ENCODE measurements around the gene CASP2. TPM values are rescaled to one million over a fixed set of nuclear protein-coding genes. Genes with fewer than 3 reads are reported as not detected.

The CASP2 gene
- total RNA-seq, 2 donors from 2014 or later, result 5.2 to 7.6 TPM

DNA sequence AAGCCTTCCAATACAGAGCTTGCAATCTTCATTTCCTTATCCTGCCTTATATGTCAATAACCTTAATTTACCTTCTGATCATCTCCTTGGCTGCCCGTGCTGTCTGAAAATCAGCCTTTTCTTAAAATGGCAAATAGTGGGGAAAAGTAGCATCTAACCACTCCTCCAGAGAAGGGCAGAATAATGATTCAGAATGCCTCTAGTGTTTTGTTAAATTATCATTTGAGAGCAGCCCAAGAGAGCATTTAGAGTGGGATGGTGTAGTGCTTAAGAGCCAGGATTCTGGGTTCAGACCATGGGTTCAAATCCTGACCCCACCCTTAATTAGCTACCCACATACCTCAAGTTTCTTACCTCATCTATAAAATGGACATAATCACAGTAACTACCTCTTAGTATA lies 8.0 kb upstream of the CASP2 start:
- no peak for DNase-seq (ENCODE audit: low spot score)
- H3K4me3 ChIP-seq, result peak overlapping the region in 1 of 2 donors; percentile 9
- H3K4me1 ChIP-seq, result peaks cover 0 to 25% of the 10 kb centered on the region in 2 donors
- TF ChIP-seq CTCF (IDR thresholded peaks at IDR 0.05), result no peak
- no peaks in the 10 kb centered on the region for H3K36me3 ChIP-seq
- no peaks in the 10 kb centered on the region for H3K9me3 ChIP-seq
- H3K27me3 ChIP-seq, result no peaks in the 10 kb centered on the region
- H3K27ac ChIP-seq, result peak overlapping the region; percentile 34 to 44

GRCh38 chr7:143280566-143280965 lies 7.6 kb upstream of the CASP2 start:
- TF ChIP-seq CTCF (IDR thresholded peaks at IDR 0.05), result no peak
- Histone ChIP-seq H3K4me3 (no peak overlapping the region), H3K4me1 (peaks cover 0 to 25% of the 10 kb centered on the region in 2 donors), H3K27ac (peak overlapping the region in 1 of 2 donors; percentile 34), H3K9me3 (no peaks in the 10 kb centered on the region), H3K36me3 (no peaks in the 10 kb centered on the region), H3K27me3 (no peaks in the 10 kb centered on the region)
- DNase-seq (ENCODE audit: low spot score), result no peak

DNA sequence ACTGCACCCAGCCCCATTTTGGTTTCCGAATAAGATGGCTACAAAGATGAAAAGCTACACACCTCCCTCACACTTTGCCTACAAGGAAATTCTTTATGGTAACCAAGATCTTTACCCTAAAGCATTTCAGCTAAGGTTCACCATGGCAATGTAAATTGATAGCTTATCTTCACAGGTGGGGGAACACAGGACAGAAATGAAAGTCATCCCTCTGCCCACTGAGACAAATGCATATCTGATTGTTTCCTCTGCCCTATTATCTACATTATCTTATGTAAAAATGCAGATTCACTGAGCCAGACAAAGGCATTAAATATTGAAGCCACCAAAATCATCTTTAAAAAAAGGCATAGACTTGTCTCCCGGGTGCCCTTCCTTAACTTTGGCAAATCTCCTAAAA lies 6.6 kb upstream of the CASP2 start:
- no peak overlapping the region for H3K27ac ChIP-seq
- no peaks in the 10 kb centered on the region for H3K9me3 ChIP-seq
- peaks cover 0 to 25% of the 10 kb centered on the region in 2 donors for H3K4me1 ChIP-seq
- no peak for TF ChIP-seq CTCF (IDR thresholded peaks at IDR 0.05)
- no peaks in the 10 kb centered on the region for H3K27me3 ChIP-seq
- no peaks in the 10 kb centered on the region for H3K36me3 ChIP-seq
- DNase-seq (ENCODE audit: low spot score), result no peak
- no peak overlapping the region for H3K4me3 ChIP-seq

DNA sequence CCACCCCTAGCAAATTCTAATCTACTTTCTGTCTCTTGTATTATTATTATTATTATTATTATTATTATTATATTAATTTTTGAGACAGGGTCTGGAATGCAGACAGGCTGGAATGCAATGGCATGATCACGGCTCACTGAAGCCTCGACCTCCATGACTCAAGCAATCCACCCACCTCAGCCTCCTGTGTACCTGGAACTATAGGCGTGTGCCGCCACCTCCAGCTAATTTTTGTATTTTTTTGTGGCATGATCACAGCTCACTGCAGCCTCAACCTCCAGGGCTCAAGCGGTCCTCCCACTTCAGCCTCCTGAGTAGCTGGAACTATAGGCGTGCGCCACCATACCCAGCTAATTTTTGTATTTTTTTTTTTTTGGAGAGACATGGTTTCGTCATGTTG lies 6.0 kb upstream of the CASP2 start:
- TF ChIP-seq CTCF (IDR thresholded peaks at IDR 0.05), result no peak
- H3K9me3 ChIP-seq, result no peaks in the 10 kb centered on the region

DNA sequence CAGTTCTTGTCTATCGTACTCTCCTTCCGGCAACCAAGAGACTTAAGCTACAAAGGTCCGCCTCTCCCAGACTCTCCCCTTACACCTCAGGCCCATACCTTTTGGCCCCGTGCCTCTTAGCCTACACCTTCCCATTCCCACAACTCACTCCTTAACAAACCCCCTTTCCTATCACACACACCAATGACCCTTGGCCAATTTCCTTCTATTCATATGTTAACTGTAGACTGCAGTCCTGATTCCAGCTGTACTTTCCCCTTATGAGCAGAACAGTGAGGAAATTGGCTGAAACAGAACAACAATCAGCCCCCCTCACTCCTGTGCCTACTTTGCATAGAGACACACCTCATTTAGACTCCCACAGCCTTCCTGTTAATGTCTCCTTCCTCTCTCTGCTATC lies 4.8 kb upstream of the CASP2 start:
- no peak overlapping the region for H3K4me3 ChIP-seq
- H3K4me1 ChIP-seq, result peaks cover 0 to 35% of the 10 kb centered on the region in 2 donors
- no peak overlapping the region for H3K27ac ChIP-seq
- no peaks in the 10 kb centered on the region for H3K27me3 ChIP-seq
- TF ChIP-seq CTCF (IDR thresholded peaks at IDR 0.05), result no peak
- H3K36me3 ChIP-seq, result no peaks in the 10 kb centered on the region
- no peak for DNase-seq (ENCODE audit: low spot score)
- no peaks in the 10 kb centered on the region for H3K9me3 ChIP-seq

More for the DNA sequence above, 6.0 kb upstream of the CASP2 start:
- Histone ChIP-seq H3K27ac (no peak overlapping the region), H3K27me3 (no peaks in the 10 kb centered on the region), H3K4me3 (no peak overlapping the region), H3K36me3 (no peaks in the 10 kb centered on the region), H3K4me1 (peaks cover 0 to 28% of the 10 kb centered on the region in 2 donors)
- no peak for DNase-seq (ENCODE audit: low spot score)
